NCI-H2107 (cell line): ENCODE results near the gene VCAM1.

Experiments used
- DNase-seq: peaks from one replicate; lab custom pipeline; 2025; lab: John Stamatoyannopoulos, UW

VCAM1 gene

GRCh38 chr1:100724281-100724680 lies 4.7 kb downstream of the VCAM1 start:
- no peak for DNase-seq

- no peak for DNase-seq
These were observed 10.6 kb downstream of the VCAM1 start for GRCh38 chr1:100730130-100730529.

- no peak for DNase-seq
These were observed 11.8 kb downstream of the VCAM1 start for GRCh38 chr1:100731309-100731708.

- DNase-seq, result no peak
These were observed 12.2 kb downstream of the VCAM1 start for GRCh38 chr1:100731758-100732157.

- DNase-seq, result no peak
These were observed 15.1 kb downstream of the VCAM1 start for GRCh38 chr1:100734676-100735075.

GRCh38 chr1:100735244-100735643 lies 15.7 kb downstream of the VCAM1 start:
- no peak for DNase-seq

- no peak for DNase-seq
These were observed 16.8 kb downstream of the VCAM1 start for GRCh38 chr1:100736324-100736723.

GRCh38 chr1:100736746-100737145 lies 17.2 kb downstream of the VCAM1 start:
- no peak for DNase-seq

GRCh38 chr1:100746542-100746932 lies 27.0 kb downstream of the VCAM1 start:
- DNase-seq, result no peak

- no peak for DNase-seq
These were observed 28.2 kb downstream of the VCAM1 start for GRCh38 chr1:100747771-100748170.

GRCh38 chr1:100750005-100750885 lies 30.7 kb downstream of the VCAM1 start:
- no peak for DNase-seq

- DNase-seq, result no peak
These were observed 33.2 kb downstream of the VCAM1 start for GRCh38 chr1:100752791-100753190.

- no peak for DNase-seq
These were observed 38.4 kb downstream of the VCAM1 start for GRCh38 chr1:100757946-100758345.

- DNase-seq, result no peak
These were observed 39.6 kb downstream of the VCAM1 start for GRCh38 chr1:100759188-100759587.

GRCh38 chr1:100760511-100760910 lies 41.0 kb downstream of the VCAM1 start:
- DNase-seq, result no peak

GRCh38 chr1:100762461-100762860 lies 42.9 kb downstream of the VCAM1 start:
- no peak for DNase-seq

GRCh38 chr1:100767176-100767890 lies 47.8 kb downstream of the VCAM1 start:
- no peak for DNase-seq

GRCh38 chr1:100769323-100769722 lies 49.8 kb downstream of the VCAM1 start:
- no peak for DNase-seq

- no peak for DNase-seq
These were observed 50.5 kb downstream of the VCAM1 start for GRCh38 chr1:100769906-100770646.

- DNase-seq, result no peak
These were observed 53.9 kb downstream of the VCAM1 start for GRCh38 chr1:100773444-100773843.

- DNase-seq, result no peak
These were observed 54.8 kb downstream of the VCAM1 start for GRCh38 chr1:100774370-100774769.

GRCh38 chr1:100775483-100775882 lies 55.9 kb downstream of the VCAM1 start:
- DNase-seq, result no peak

GRCh38 chr1:100778748-100779147 lies 59.2 kb downstream of the VCAM1 start:
- DNase-seq, result no peak
